Upper lobe of left lung (tissue), 6 donors: ENCODE results near the gene FUCA1. TPM values are rescaled to one million over a fixed set of nuclear protein-coding genes. Genes with fewer than 3 reads are reported as not detected.
A peak's percentile ranks its signal among the peaks of the same experiment; 100 is the strongest.

ENCODE experiments used
- ATAC-seq, 2 donors: fragments of 200-7000 bp; cut with Tn5 transposase; one replicate each; pipeline ENCODE4 v1.9.1; 2022; ENCODE audit warnings: mild to moderate bottlenecking in 2 of 2, moderate library complexity in 2 of 2; ENCODE audit not compliant: low FRiP score in 2 of 2
- DNase-seq, 2 donors: peaks; one replicate each; pipeline ENCODE4 v3.0.0-alpha.2; 2019 to 2020
- H3K27ac ChIP-seq, 4 donors: fragments of 200-600 bp; sonication (generic); one replicate each; pipeline ENCODE4 v1.5.1; 2016 to 2019
- H3K27me3 ChIP-seq, 4 donors: fragments of 200-600 bp; sonication (generic); one replicate each; pipeline ENCODE4 v1.5.1; 2017 to 2019
- H3K36me3 ChIP-seq, 4 donors: fragments of 200-600 bp; sonication (generic); one replicate each; pipeline ENCODE4 v1.5.1; 2016 to 2019
- H3K4me1 ChIP-seq, 4 donors: fragments of 200-600 bp; sonication (generic); one replicate each; pipeline ENCODE4 v1.5.1; 2018 to 2019
- H3K4me3 ChIP-seq, 4 donors: fragments of 200-600 bp; sonication (generic); one replicate each; pipeline ENCODE4 v1.5.1; 2017 to 2019; ENCODE audit warnings: mild to moderate bottlenecking in 2 of 4, moderate library complexity in 1 of 4
- H3K9me3 ChIP-seq, 4 donors: fragments of 200-600 bp; sonication (generic); one replicate each; pipeline ENCODE4 v1.5.1; 2018 to 2019
- CTCF ChIP-seq, 6 experiments: fragments of 450-650 bp in 4 of 6; fragments of 200-600 bp in 2 of 6; sonication (generic) in 2 of 6; IDR thresholded peaks; one replicate each; pipeline ENCODE4 v1.5.1; 2016 to 2019; ENCODE audit warnings: antibody characterized with exemption in 6 of 6
- EP300 ChIP-seq, 4 donors: sonication (generic); formaldehyde crosslinking; IDR thresholded peaks; one replicate each; pipeline ENCODE4 v1.5.1; 2017; ENCODE audit warnings: antibody characterized with exemption in 4 of 4, control low read depth in 2 of 4
- POLR2A ChIP-seq, 4 donors: fragments of 450-650 bp; IDR thresholded peaks; one replicate each; pipeline ENCODE4 v1.5.1; 2016 to 2017; ENCODE audit warnings: antibody characterized with exemption in 4 of 4, mild to moderate bottlenecking in 2 of 4
- POLR2AphosphoS5 ChIP-seq, 2 donors: sonication (generic); formaldehyde crosslinking; IDR thresholded peaks; one replicate each; pipeline ENCODE4 v1.5.1; 2017; ENCODE audit warnings: antibody characterized with exemption in 2 of 2
- WGBS, 2 donors: methylation state at CpG; one replicate each; pipeline ENCODE4 v1.1.5; 2017 to 2018; 5-methylcytosine and 5-hydroxymethylcytosine counted together
- total RNA-seq, 6 donors: library from RNA; depleted of rRNA in 4 of 6; stranded (reverse); fragments of >200 nt in 4 of 6; gene quantifications; one replicate each; pipeline versions ENCODE4 v1.1.0 to v1.2.1, GENCODE V29; 2016 to 2021
- donor health status: DM: no; HTN: no; CAD: no; lungs with moderate emphysema.
- donor health status: DM: no; HTN: yes; CAD: no; lungs with severe emphysema.

FUCA1 gene
- total RNA-seq, 6 donors from 2014 or later = 22.6 to 70.8 (median 40.5) TPM

- ATAC-seq (peak; percentile 93 to 97), DNase-seq (peak; percentile 96 to 99)
- Histone ChIP-seq H3K36me3 (peaks cover 5 to 43% (median 23%) of the 10 kb centered on the region in 4 donors), H3K9me3 (no peaks in the 10 kb centered on the region), H3K27me3 (no peaks in the 10 kb centered on the region), H3K27ac (peak within 1 kb of the TSS; percentile 94 to 97 (median 95)), H3K4me3 (peak within 1 kb of the TSS; percentile 73 to 96 (median 91)), H3K4me1 (peaks cover 20 to 58% (median 26%) of the 10 kb centered on the region in 4 donors)
- 0% methylated on average over 18 to 41 of the region's 82 CpGs for WGBS, 2 donors
- TF ChIP-seq POLR2AphosphoS5 (IDR thresholded peaks at IDR 0.05) (peak; percentile 96 to 97), EP300 (IDR thresholded peaks at IDR 0.05) (peak in 1 of 4 donors; percentile 94), CTCF (IDR thresholded peaks at IDR 0.05) (peak in 2 of 6 experiments; percentile 26 to 39), POLR2A (IDR thresholded peaks at IDR 0.05) (peak in 3 of 4 donors; percentile 55 to 90 (median 60))
Observed at GRCh38 chr1:23800400-23801337, 67.4 kb downstream of the FUCA1 start, which contains the start of gene GALE. Gene GALE (minus strand): TSS chr1:23800754. CDS start chr1:23799007, 1,747 bp downstream.

- ATAC-seq (peak; percentile 46 to 89), DNase-seq (peak; percentile 92 to 94)
- WGBS, 2 donors = 0% methylated on average over 21 of the region's 48 CpGs; no CpG with 5 or more reads in 1 of the 2 donors
- peak overlapping the region; percentile 73 to 96 (median 91) for H3K4me3 ChIP-seq
- H3K4me1 ChIP-seq = peaks cover 20 to 58% (median 26%) of the 10 kb centered on the region in 4 donors
- TF ChIP-seq EP300 (IDR thresholded peaks at IDR 0.05) = no peak
- peak; percentile 89 to 90 for TF ChIP-seq POLR2AphosphoS5 (IDR thresholded peaks at IDR 0.05)
- peak in 3 of 4 donors; percentile 41 to 86 (median 69) for TF ChIP-seq POLR2A (IDR thresholded peaks at IDR 0.05)
- peak overlapping the region; percentile 94 to 97 (median 95) for H3K27ac ChIP-seq
- H3K27me3 ChIP-seq = no peaks in the 10 kb centered on the region
- H3K36me3 ChIP-seq = peaks cover 9 to 48% (median 28%) of the 10 kb centered on the region in 4 donors
- no peaks in the 10 kb centered on the region for H3K9me3 ChIP-seq
Observed at GRCh38 chr1:23799570-23800399, 68.3 kb downstream of the FUCA1 start.

- Histone ChIP-seq H3K27ac (peak overlapping the region; percentile 94 to 97 (median 95)), H3K27me3 (no peaks in the 10 kb centered on the region), H3K36me3 (peaks cover 9 to 50% (median 30%) of the 10 kb centered on the region in 4 donors), H3K9me3 (no peaks in the 10 kb centered on the region), H3K4me3 (peak overlapping the region in 3 of 4 donors; percentile 73 to 96 (median 86)), H3K4me1 (peaks cover 20 to 58% (median 27%) of the 10 kb centered on the region in 4 donors)
- ATAC-seq = no peak
- WGBS, 2 donors = 47 to 77% methylated on average over 2 to 7 of the region's 7 CpGs
- no peak for DNase-seq
- TF ChIP-seq POLR2A (IDR thresholded peaks at IDR 0.05) = no peak
- no peak for TF ChIP-seq POLR2AphosphoS5 (IDR thresholded peaks at IDR 0.05)
Observed at GRCh38 chr1:23799255-23799569, 68.9 kb downstream of the FUCA1 start.

GRCh38 chr1:23798662-23799142, 69.4 kb downstream of the FUCA1 start:
- peak overlapping the region; percentile 94 to 97 (median 95) for H3K27ac ChIP-seq
- no peaks in the 10 kb centered on the region for H3K9me3 ChIP-seq
- H3K36me3 ChIP-seq = peaks cover 9 to 50% (median 30%) of the 10 kb centered on the region in 4 donors
- H3K4me3 ChIP-seq = peak overlapping the region in 3 of 4 donors; percentile 73 to 96 (median 86)
- TF ChIP-seq CTCF (IDR thresholded peaks at IDR 0.05) (peak in 1 of 6 experiments; percentile 5), POLR2A (IDR thresholded peaks at IDR 0.05) (no peak)
- ATAC-seq (no peak), DNase-seq (peak in 1 of 2 donors; percentile 40)
- H3K27me3 ChIP-seq = no peaks in the 10 kb centered on the region
- H3K4me1 ChIP-seq = peaks cover 22 to 58% (median 29%) of the 10 kb centered on the region in 4 donors
- WGBS, 2 donors = 75 to 81% methylated on average over 10 to 12 of the region's 12 CpGs
